H9 (cell line): ENCODE data around the gene CCDC78. TPM values are rescaled to one million over a fixed set of nuclear protein-coding genes. Genes with fewer than 3 reads are reported as not detected.

Source experiments
- DNase-seq: peaks from one replicate; pipeline ENCODE4 v3.0.0-alpha.2; 2017
- H2AFZ ChIP-seq: one replicate; pipeline ENCODE4 v1.6.1; 2013; ENCODE audit warnings: mild to moderate bottlenecking, low read length, control low read depth, moderate library complexity
- H2AK5ac ChIP-seq: 2 replicates; pipeline ENCODE4 v1.6.1; 2013; ENCODE audit warnings: low read length, control low read depth, mixed read lengths; ENCODE audit not compliant: insufficient read length
- H2BK120ac ChIP-seq: one replicate; pipeline ENCODE4 v1.6.1; 2013; ENCODE audit warnings: low read depth, mild to moderate bottlenecking, low read length, control low read depth, inconsistent platforms; ENCODE audit not compliant: poor library complexity, severe bottlenecking
- H2BK12ac ChIP-seq: 2 replicates; pipeline ENCODE4 v1.6.1; 2013; ENCODE audit warnings: low read length, control low read depth, mixed read lengths, low read depth; ENCODE audit not compliant: insufficient read length
- H2BK15ac ChIP-seq: 2 replicates; pipeline ENCODE4 v1.6.1; 2013; ENCODE audit warnings: low read depth, low read length, control low read depth
- H2BK20ac ChIP-seq: one replicate; pipeline ENCODE4 v1.6.1; 2013; ENCODE audit warnings: low read depth, mild to moderate bottlenecking, low read length, control low read depth, inconsistent platforms; ENCODE audit not compliant: poor library complexity, severe bottlenecking
- H2BK5ac ChIP-seq: 2 replicates; pipeline ENCODE4 v1.6.1; 2013; ENCODE audit warnings: low read length, control low read depth, mixed read lengths; ENCODE audit not compliant: insufficient read length
- H3K14ac ChIP-seq: 2 replicates; pipeline ENCODE4 v1.6.1; 2013; ENCODE audit warnings: low read length, control low read depth; ENCODE audit not compliant: insufficient read depth
- H3K18ac ChIP-seq: 2 replicates; pipeline ENCODE4 v1.6.1; 2013; ENCODE audit warnings: low read depth, mild to moderate bottlenecking, mixed read lengths, low read length, control low read depth; ENCODE audit not compliant: insufficient read length
- H3K23ac ChIP-seq: 2 replicates; pipeline ENCODE4 v1.6.1; 2013; ENCODE audit warnings: low read length, control low read depth, mixed read lengths, low read depth; ENCODE audit not compliant: insufficient read length
- H3K23me2 ChIP-seq: 2 replicates; pipeline ENCODE4 v1.6.1; 2013; ENCODE audit warnings: low read depth, mild to moderate bottlenecking, mixed read lengths, low read length, control low read depth; ENCODE audit not compliant: insufficient read length, poor library complexity, severe bottlenecking
- H3K27ac ChIP-seq: 2 replicates; pipeline ENCODE4 v1.5.1; 2013; ENCODE audit warnings: low read length, control low read depth, mixed read lengths, low read depth; ENCODE audit not compliant: insufficient read length
- H3K27me3 ChIP-seq: 2 replicates; pipeline ENCODE4 v1.6.1; 2013; ENCODE audit warnings: low read length, control low read depth, inconsistent platforms; ENCODE audit not compliant: insufficient read depth
- H3K4ac ChIP-seq: 2 replicates; pipeline ENCODE4 v1.6.1; 2013; ENCODE audit warnings: low read depth, mild to moderate bottlenecking, control low read depth, inconsistent platforms, low read length, moderate library complexity
- H3K4me1 ChIP-seq: 2 replicates; pipeline ENCODE4 v1.6.1; 2013; ENCODE audit warnings: low read length, control low read depth, inconsistent platforms; ENCODE audit not compliant: insufficient read depth
- H3K4me2 ChIP-seq: 2 replicates; pipeline ENCODE4 v1.6.1; 2013; ENCODE audit warnings: low read length, control low read depth, mixed read lengths; ENCODE audit not compliant: insufficient read length, insufficient read depth
- H3K56ac ChIP-seq: 2 replicates; pipeline ENCODE4 v1.6.1; 2013; ENCODE audit warnings: low read depth, mild to moderate bottlenecking, mixed read lengths, low read length, control low read depth; ENCODE audit not compliant: insufficient read length
- H3K79me1 ChIP-seq: 2 replicates; pipeline ENCODE4 v1.6.1; 2013; ENCODE audit warnings: low read depth, mild to moderate bottlenecking, moderate library complexity, low read length, control low read depth, inconsistent platforms; ENCODE audit not compliant: insufficient read depth, poor library complexity, severe bottlenecking
- H3K79me2 ChIP-seq: 2 replicates; pipeline ENCODE4 v1.6.1; 2013; ENCODE audit warnings: low read length, control low read depth, inconsistent platforms; ENCODE audit not compliant: insufficient read depth
- H3K9ac ChIP-seq: 2 replicates; pipeline ENCODE4 v1.6.1; 2013; ENCODE audit warnings: low read length, control low read depth, mixed read lengths; ENCODE audit not compliant: insufficient read length; ENCODE audit errors: extremely low read depth
- H3K9me3 ChIP-seq: one replicate; pipeline ENCODE4 v1.6.1; 2013; ENCODE audit warnings: low read depth, low read length, inconsistent platforms; ENCODE audit not compliant: control insufficient read depth
- H3T11ph ChIP-seq: one replicate; pipeline ENCODE4 v1.6.1; 2013; ENCODE audit warnings: mild to moderate bottlenecking, low read length, control low read depth, inconsistent platforms
- H4K20me1 ChIP-seq: one replicate; pipeline ENCODE4 v1.6.1; 2013; ENCODE audit not compliant: control insufficient read depth, insufficient read length, insufficient read depth
- H4K5ac ChIP-seq: 2 replicates; pipeline ENCODE4 v1.6.1; 2013; ENCODE audit warnings: low read depth, mild to moderate bottlenecking, mixed read lengths, low read length, control low read depth; ENCODE audit not compliant: insufficient read length
- H4K8ac ChIP-seq: replicated peaks from 2 replicates; pipeline ENCODE4 v1.6.1; 2013; ENCODE audit warnings: low read length, control low read depth, mixed read lengths, low read depth; ENCODE audit not compliant: insufficient read length
- H4K91ac ChIP-seq: 2 replicates; pipeline ENCODE4 v1.6.1; 2013; ENCODE audit warnings: low read depth, mild to moderate bottlenecking, moderate library complexity, mixed read lengths, low read length, control low read depth; ENCODE audit not compliant: insufficient read length
- H3K27ac Mint-ChIP-seq, 3 experiments: 2 replicates in 2 of 3; 3 replicates in 1 of 3; pipeline ENCODE4 v1.8.0; 2020 to 2021; ENCODE audit warnings: mixed read lengths in 3 of 3, mild to moderate bottlenecking in 1 of 3, moderate library complexity in 1 of 3
- H3K27me3 Mint-ChIP-seq: 2 replicates; pipeline ENCODE4 v1.8.0; 2021; ENCODE audit warnings: low read depth, mild to moderate bottlenecking, moderate library complexity, mixed read lengths
- H3K36me3 Mint-ChIP-seq, 3 experiments: 2 replicates in 2 of 3; 3 replicates in 1 of 3; pipeline ENCODE4 v1.8.0; 2020 to 2021; ENCODE audit warnings: low read depth in 3 of 3, mixed read lengths in 3 of 3; ENCODE audit not compliant: insufficient read depth in 1 of 3
- H3K4me1 Mint-ChIP-seq, 2 experiments: 2 replicates each; pipeline ENCODE4 v1.8.0; 2020; ENCODE audit warnings: mixed read lengths in 2 of 2
- H3K4me3 Mint-ChIP-seq, 2 experiments: 2 replicates in 1 of 2; 3 replicates in 1 of 2; pipeline ENCODE4 v1.8.0; 2020 to 2021; ENCODE audit warnings: mild to moderate bottlenecking in 2 of 2, mixed read lengths in 2 of 2, moderate library complexity in 1 of 2
- H3K9me3 Mint-ChIP-seq, 2 experiments: 2 replicates in 1 of 2; 3 replicates in 1 of 2; pipeline ENCODE4 v1.8.0; 2020; ENCODE audit warnings: mild to moderate bottlenecking in 2 of 2, mixed read lengths in 2 of 2, moderate library complexity in 1 of 2
- WGBS: extraction: QIAGEN DNeasy Blood & Tissue Kit; methylation state at CpG from one replicate; pipeline ENCODE4 v1.1.7; 2013; ENCODE audit warnings: missing lambda C conversion rate, low lambda C conversion rate, mixed read lengths; ENCODE audit not compliant: insufficient read length; ENCODE audit errors: extremely low coverage; 5-methylcytosine and 5-hydroxymethylcytosine counted together
- total RNA-seq: library from RNA; stranded (reverse); gene quantifications from 2 replicates; pipeline ENCODE4 v1.2.1, GENCODE V29; 2021
- TF ChIP-seq, protein P1 (sequence below): fragments of 200-600 bp; sonication (generic); conservative IDR thresholded peaks from 3 replicates; pipeline ENCODE4 v1.8.0; 2021; ENCODE audit warnings: antibody characterized with exemption, mild to moderate bottlenecking

CCDC78 gene
- total RNA-seq, 1 experiment from 2014 or later: 12.1 TPM

DNA sequence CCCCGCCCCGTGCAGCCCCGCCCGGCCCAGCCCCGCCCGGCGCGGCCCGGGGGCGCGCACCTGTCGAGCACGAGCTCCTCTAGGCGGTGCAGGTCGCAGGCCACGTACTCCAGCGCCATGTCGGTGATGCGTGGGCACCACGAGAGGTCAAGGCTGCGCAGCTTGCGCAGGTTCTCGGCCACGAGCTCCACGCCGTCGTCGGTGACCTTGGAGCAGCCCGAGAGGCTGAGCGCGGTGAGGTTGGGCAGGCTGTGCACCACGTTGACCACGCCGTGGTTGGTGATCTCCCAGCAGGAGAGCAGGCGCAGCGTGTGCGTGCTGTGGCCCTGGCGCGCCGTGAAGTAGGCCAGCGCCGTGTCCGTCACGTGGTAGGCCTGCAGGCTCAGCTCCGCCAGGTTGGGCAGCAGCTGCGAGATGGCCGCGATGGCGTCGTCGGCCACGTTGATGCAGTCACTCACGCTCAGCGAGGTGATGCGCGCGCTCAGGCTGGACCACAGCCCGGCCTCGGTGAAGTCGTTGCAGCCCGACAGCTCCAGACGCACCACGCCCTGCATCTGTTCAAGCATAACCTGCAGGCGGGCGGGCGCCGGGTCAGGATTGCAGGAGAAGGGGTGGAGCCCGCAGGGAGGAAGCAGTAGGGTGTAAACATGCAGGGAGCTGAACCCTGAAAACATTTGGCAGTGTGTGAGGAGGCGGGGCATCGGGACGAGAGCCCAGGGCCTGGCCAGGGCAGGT is 30.7 kb downstream of the CCDC78 start:
- Histone ChIP-seq H3K14ac (no peak overlapping the region), H3K56ac (no peak overlapping the region), H4K5ac (no peak overlapping the region), H3K18ac (peak overlapping the region; percentile 1), H2BK15ac (no peak overlapping the region), H3K23ac (no peak overlapping the region), H3K9me3 (no peaks in the 10 kb centered on the region), H3K4ac (no peak overlapping the region), H3K23me2 (peaks cover 16% of the 10 kb centered on the region), H2BK12ac (no peak overlapping the region), H2AFZ (no peak overlapping the region), H2BK120ac (no peak overlapping the region), H3T11ph (no peak overlapping the region), H4K8ac (no peak overlapping the region), H2AK5ac (no peak overlapping the region), H3K4me2 (peak overlapping the region; percentile 56), H3K79me1 (no peaks in the 10 kb centered on the region), H2BK5ac (no peak overlapping the region), H2BK20ac (no peak overlapping the region), H3K27ac (no peak overlapping the region), H3K79me2 (no peaks in the 10 kb centered on the region), H3K4me1 (no peaks in the 10 kb centered on the region), H4K91ac (no peak overlapping the region), H3K27me3 (peaks cover 21% of the 10 kb centered on the region), H4K20me1 (no peaks in the 10 kb centered on the region), H3K9ac (no peak overlapping the region)
- peaks cover 92% of the 10 kb centered on the region for H3K27me3 Mint-ChIP-seq
- no peaks in the 10 kb centered on the region; a peak in 1 of 5 replicates for H3K9me3 Mint-ChIP-seq
- H3K27ac Mint-ChIP-seq: no peak overlapping the region
- peaks cover 0 to 9% of the 10 kb centered on the region in 2 experiments; a peak in 2 of 4 replicates for H3K4me1 Mint-ChIP-seq
- no peaks in the 10 kb centered on the region for H3K36me3 Mint-ChIP-seq
- TF ChIP-seq, protein P1, sequence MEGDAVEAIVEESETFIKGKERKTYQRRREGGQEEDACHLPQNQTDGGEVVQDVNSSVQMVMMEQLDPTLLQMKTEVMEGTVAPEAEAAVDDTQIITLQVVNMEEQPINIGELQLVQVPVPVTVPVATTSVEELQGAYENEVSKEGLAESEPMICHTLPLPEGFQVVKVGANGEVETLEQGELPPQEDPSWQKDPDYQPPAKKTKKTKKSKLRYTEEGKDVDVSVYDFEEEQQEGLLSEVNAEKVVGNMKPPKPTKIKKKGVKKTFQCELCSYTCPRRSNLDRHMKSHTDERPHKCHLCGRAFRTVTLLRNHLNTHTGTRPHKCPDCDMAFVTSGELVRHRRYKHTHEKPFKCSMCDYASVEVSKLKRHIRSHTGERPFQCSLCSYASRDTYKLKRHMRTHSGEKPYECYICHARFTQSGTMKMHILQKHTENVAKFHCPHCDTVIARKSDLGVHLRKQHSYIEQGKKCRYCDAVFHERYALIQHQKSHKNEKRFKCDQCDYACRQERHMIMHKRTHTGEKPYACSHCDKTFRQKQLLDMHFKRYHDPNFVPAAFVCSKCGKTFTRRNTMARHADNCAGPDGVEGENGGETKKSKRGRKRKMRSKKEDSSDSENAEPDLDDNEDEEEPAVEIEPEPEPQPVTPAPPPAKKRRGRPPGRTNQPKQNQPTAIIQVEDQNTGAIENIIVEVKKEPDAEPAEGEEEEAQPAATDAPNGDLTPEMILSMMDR: no peak
- peak; percentile 62 for DNase-seq
- WGBS: no CpG with 5 or more reads among the region's 71 CpGs
- H3K4me3 Mint-ChIP-seq: peak overlapping the region; percentile 59 to 79
